WI38 (cell line): ENCODE data around the gene FAM168A.

Source experiments
- H3K4me3 ChIP-seq: 2 replicates; pipeline ENCODE4 v1.5.1; 2011; ENCODE audit warnings: low read depth, mild to moderate bottlenecking, control low read depth, low read length
- TF ChIP-seq, protein P1 (sequence below): IDR thresholded peaks from 2 replicates; pipeline ENCODE4 v1.5.1; 2012; ENCODE audit warnings: low read depth, mild to moderate bottlenecking, control low read depth, low read length

Gene FAM168A

DNA sequence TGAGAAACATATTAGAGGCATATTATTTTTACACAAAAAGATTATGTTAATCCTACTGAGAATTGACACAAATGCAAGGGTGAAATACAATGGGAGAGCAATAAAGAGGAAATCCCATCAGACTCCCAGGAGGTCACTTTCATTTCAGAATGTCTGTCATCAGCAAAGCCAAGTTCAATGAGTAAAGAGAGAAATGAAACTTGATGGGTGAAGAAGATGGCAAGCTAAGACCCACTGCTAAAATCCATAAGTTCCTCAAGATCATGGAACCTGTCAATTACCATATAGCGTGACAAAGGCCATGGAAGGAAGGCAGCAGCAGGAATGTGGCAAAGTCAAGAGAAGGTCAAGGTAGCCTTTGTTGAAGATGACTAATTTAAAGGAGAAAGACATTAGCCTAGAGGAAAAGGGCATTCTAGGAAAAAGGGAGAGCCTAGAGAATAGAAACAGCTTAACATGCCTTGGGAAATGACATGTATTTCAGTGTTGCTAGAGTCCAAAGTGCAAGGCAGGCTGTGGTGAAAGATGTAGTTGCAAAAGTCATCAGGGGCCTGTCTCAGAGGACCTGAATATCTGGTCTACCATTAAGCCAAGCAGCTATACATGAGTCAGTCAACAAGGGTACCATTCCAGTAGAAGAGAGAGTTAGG is 43.1 kb downstream of the FAM168A start:
- no peak overlapping the region for H3K4me3 ChIP-seq
- TF ChIP-seq, protein P1, sequence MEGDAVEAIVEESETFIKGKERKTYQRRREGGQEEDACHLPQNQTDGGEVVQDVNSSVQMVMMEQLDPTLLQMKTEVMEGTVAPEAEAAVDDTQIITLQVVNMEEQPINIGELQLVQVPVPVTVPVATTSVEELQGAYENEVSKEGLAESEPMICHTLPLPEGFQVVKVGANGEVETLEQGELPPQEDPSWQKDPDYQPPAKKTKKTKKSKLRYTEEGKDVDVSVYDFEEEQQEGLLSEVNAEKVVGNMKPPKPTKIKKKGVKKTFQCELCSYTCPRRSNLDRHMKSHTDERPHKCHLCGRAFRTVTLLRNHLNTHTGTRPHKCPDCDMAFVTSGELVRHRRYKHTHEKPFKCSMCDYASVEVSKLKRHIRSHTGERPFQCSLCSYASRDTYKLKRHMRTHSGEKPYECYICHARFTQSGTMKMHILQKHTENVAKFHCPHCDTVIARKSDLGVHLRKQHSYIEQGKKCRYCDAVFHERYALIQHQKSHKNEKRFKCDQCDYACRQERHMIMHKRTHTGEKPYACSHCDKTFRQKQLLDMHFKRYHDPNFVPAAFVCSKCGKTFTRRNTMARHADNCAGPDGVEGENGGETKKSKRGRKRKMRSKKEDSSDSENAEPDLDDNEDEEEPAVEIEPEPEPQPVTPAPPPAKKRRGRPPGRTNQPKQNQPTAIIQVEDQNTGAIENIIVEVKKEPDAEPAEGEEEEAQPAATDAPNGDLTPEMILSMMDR = no peak

DNA sequence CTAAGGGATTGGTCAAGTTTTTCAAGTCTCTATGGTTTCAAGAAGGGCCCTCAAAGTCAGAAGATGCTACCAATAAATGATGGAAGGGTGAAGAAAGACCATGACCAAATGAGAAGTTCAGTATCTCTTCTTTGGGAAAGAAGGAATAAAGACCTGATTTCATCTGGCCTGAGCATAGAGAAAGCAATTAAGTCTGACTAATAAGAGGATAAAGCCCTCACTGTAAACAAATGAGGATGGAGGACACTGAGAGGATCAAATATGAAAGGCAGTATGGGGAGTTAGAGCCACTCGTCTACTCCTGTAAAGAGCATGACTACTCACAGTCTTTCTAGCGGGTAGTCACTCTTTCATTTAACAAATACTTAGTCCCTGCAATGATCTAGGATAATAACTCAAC is 44.6 kb downstream of the FAM168A start:
- no peak overlapping the region for H3K4me3 ChIP-seq
- TF ChIP-seq, protein P1 = no peak

DNA sequence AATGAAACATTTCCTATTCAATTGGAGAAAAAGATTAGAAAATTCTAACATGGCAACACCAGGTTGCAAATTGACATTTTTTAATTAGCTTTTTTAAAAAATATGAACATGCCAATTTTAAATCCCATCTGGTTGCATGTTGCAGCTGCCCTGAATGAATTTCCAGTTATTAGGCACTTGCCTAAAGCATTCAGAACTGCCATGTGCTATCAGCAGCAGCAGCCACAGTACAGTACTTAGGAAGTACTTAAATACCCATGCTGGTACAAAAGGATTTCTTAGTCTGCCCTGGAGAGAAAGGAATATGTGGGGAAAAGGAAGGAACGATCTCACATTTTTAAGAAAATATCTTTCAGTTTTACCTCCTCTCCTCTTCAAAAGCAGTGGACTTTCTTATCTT is 46.2 kb downstream of the FAM168A start:
- H3K4me3 ChIP-seq = no peak overlapping the region
- TF ChIP-seq, protein P1 = no peak

DNA sequence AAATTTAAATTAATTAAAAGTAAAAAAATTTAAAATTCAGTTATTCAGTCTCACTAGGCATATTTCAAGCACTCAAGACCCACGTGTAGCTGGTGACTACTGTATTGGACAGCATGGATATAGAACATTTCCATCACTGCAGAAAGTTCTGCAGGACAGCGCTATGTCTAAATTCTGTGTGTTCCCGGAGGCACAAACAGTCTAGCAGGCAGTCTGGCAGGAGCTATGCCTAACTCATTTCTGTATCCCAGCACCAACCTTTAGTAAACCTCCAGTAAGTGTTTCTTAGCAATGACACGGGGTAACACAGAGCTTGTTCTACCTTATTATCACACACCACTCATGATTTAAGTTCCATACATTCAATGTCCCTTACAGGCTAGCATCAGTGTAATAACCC is 48.5 kb downstream of the FAM168A start:
- TF ChIP-seq, protein P1 = no peak
- H3K4me3 ChIP-seq = no peak overlapping the region

DNA sequence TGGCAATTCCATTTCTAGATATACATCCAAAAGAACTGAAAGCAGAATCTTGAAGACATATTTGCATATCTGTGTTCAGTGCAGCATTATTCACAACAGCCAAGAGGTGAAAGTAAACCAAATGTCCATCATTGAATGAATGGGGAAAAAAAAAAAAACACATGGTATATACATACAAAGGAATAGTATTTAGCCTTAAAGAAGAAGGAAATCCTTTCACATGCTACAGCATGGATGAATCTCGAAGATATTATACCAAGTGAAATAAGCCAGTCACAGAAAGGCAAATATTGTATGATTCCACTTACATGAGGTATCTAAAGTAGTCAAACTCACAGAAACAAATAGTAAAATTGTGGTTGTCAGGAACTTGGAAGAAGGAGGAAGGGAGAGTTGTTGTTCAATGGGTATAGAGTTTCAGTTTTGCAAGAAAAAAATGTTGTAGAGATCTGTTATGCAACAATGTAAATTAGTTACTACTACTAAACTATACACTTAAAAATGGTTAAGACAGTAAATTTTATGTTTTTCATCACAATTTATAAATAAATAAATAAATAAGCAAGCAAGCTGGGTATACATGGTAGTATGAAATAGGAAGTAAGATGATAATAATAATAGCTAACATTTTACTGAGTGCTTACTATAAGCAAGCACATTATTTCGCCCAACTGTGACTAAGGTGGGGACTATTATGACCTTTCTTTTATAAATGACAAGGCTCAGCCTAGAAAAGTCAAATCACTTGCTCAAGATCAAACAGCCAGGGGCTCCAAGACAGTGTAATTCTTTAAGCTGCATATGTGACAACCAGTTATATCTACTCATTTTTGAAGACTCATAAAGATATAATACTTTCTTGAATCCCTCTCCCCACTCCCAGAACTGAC is 50.0 kb downstream of the FAM168A start:
- TF ChIP-seq, protein P1 = no peak
- H3K4me3 ChIP-seq = no peak overlapping the region

DNA sequence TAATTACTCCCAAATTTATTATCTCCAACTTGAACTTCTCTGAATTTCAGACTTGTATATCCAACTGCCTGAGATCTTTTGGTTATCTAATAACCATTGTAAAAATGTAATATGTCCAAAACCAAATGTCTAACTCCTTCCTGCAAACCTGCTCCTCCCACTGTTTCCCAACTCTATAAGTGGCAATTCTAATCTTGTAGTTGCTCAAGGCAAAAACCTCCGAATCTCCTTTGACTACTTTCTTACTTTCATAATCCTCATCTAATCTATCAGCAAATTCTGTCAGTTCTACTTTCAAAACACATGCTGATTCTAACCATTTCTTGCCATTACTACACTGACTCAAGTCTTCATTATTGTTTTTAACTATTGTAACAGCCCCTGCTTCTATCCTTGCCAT is 55.7 kb downstream of the FAM168A start:
- TF ChIP-seq, protein P1 = no peak
- no peak overlapping the region for H3K4me3 ChIP-seq

DNA sequence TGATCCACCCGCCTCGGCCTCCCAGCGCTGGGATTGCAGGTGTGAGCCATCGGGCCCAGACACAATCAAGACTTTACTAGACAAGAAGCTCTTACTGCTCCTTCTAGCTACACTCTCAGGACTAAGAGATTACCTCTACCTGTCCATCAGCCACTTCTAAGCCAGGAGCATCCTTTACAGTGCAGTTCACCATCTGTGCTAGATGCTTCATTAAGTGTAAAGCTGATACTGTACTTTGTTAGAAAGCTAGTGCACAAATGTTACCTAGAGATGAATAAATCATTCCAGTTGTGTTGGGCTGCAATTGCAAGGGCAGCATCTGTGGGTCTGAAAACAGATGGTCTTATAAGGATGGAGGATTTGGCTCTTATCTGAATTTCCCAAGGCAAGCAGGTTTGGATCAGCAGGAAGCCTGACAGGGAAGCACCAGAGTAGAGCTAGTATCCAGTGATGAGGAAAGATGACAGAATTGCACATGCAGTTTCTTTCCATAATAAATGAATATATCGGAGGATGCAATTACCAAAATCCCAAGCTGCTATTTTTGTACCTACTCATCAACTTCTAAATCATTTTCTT is 58.3 kb downstream of the FAM168A start:
- no peak overlapping the region for H3K4me3 ChIP-seq
- TF ChIP-seq, protein P1 = no peak
